ENCODE measurements around the gene INVS. TPM values are rescaled to one million over a fixed set of nuclear protein-coding genes. Genes with fewer than 3 reads are reported as not detected.

INVS gene
- total and polyA plus RNA-seq, 2 donors (not counting 3 experiments of a cell fraction or from before 2014, with no cell fraction given): 8.5 to 17.9 TPM

- Histone ChIP-seq H3K4me1 (ENCODE audit: control insufficient read depth, extremely low read depth, insufficient read depth, low read length) (no peaks in the 10 kb centered on the region), H4K20me1 (replicated peaks; ENCODE audit: control insufficient read depth, extremely low read depth, insufficient read depth, low read length) (no peaks in the 10 kb centered on the region), H3K79me2 (ENCODE audit: control insufficient read depth, insufficient read depth, low read length) (no peaks in the 10 kb centered on the region), H3K9me1 (replicated peaks; ENCODE audit: control insufficient read depth, extremely low read depth, insufficient read depth, low read length) (no peaks in the 10 kb centered on the region), H3K9me3 (replicated peaks; ENCODE audit: control insufficient read depth, insufficient read depth, low read length) (no peaks in the 10 kb centered on the region), H3K9ac (replicated peaks; ENCODE audit: extremely low read depth, insufficient read depth, low read length) (no peak overlapping the region), H3K27me3 (ENCODE audit: control insufficient read depth in 2 of 2, insufficient read depth in 2 of 2, low read length in 2 of 2) (no peaks in the 10 kb centered on the region), H3K36me3 (ENCODE audit: control insufficient read depth in 2 of 2, extremely low read depth in 1 of 2, insufficient read depth in 2 of 2, low read length in 2 of 2) (no peaks in the 10 kb centered on the region), H3K27ac (ENCODE audit: insufficient read depth, low read depth, low read length) (no peak overlapping the region), H3K4me3 (replicated peaks in 1 of 3; ENCODE audit: insufficient read depth in 1 of 3, low read depth in 1 of 3, low read length in 3 of 3) (no peak overlapping the region), H2AFZ (ENCODE audit: low read depth, low read length) (no peak overlapping the region), H3K4me2 (ENCODE audit: insufficient read depth, low read length) (no peak overlapping the region)
- FAIRE-seq (no peak), DNase-seq (ENCODE audit: low read depth, low spot score) (no peak)
- ChIA-PET CTCF (interaction anchor here (0.5 to 1.0 kb wide), 2 partner anchors 30 to 442 kb away, joined by 3 to 4 read pairs; no protein-coding TSS in a partner anchor), POLR2A (no interaction called here)
- BruUV-seq (replicated peaks): no TSS peak
- dilution Hi-C loops (cut with MboI; ENCODE audit: extremely low pct_ligation_motif_present, low sequenced_read_pairs): no loop called here
- no peak for TF ChIP-seq MYC (IDR thresholded peaks at IDR 0.05; ENCODE audit: low read depth, low read length)
- TF ChIP-seq FOS (IDR thresholded peaks at IDR 0.05; ENCODE audit: borderline replicate concordance, insufficient read depth, low read length): no peak
- no peak for TF ChIP-seq JUN (IDR thresholded peaks at IDR 0.05; ENCODE audit: borderline replicate concordance, insufficient read depth, insufficient read length, low read depth)
- TF ChIP-seq EZH2 (IDR thresholded peaks at IDR 0.05; ENCODE audit: borderline replicate concordance, low read depth, low read length, severe bottlenecking): no peak
- TF ChIP-seq GATA2 (IDR thresholded peaks at IDR 0.05; ENCODE audit: insufficient read depth, insufficient read length, low read depth, low read length): no peak
- TF ChIP-seq CTCF (IDR thresholded peaks at IDR 0.05; ENCODE audit: extremely low read depth in 1 of 2, insufficient read depth in 1 of 2, low read depth in 1 of 2, low read length in 2 of 2): no peak
- no peak for TF ChIP-seq MAX (IDR thresholded peaks at IDR 0.05; ENCODE audit: insufficient read depth, insufficient read length)
- TF ChIP-seq POLR2AphosphoS5 (IDR thresholded peaks at IDR 0.05; ENCODE audit: insufficient read depth, low read depth, low read length): no peak
- TF ChIP-seq POLR2A (IDR thresholded peaks at IDR 0.05; ENCODE audit: low read depth, low read length): no peak
- intact Hi-C loops (cut with micrococcal nuclease): no loop called here
Observed at GRCh38 chr9:100120286-100120685, 21.2 kb downstream of the INVS start.
